ENCODE results near the gene WDR26.
"Not testable (repeated sequence)": the region's sequence is repeated elsewhere in the genome, so short reads cannot be mapped to it uniquely, and the experiment has no call there.

Gene WDR26

DNA sequence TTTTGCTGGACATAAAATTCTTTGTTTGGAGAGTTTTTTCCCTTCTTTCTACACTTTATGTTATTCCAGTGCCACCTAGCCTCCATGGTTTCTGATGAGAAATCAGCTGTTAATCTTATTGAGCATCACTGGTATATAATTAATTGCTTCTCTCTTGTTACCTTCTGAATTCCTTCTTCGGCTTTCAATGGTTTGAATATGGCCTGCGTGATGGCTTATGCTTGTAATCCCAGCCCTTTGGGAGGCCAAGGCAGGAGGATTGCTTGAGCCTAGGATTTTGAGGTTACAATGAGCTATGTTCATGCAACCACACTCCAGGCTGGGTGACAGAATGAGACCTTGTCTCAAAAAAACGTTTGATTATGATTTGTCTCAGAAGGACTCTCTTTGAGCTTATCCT, 90.9 kb downstream of the WDR26 start:
- DNase-seq: no peak

DNA sequence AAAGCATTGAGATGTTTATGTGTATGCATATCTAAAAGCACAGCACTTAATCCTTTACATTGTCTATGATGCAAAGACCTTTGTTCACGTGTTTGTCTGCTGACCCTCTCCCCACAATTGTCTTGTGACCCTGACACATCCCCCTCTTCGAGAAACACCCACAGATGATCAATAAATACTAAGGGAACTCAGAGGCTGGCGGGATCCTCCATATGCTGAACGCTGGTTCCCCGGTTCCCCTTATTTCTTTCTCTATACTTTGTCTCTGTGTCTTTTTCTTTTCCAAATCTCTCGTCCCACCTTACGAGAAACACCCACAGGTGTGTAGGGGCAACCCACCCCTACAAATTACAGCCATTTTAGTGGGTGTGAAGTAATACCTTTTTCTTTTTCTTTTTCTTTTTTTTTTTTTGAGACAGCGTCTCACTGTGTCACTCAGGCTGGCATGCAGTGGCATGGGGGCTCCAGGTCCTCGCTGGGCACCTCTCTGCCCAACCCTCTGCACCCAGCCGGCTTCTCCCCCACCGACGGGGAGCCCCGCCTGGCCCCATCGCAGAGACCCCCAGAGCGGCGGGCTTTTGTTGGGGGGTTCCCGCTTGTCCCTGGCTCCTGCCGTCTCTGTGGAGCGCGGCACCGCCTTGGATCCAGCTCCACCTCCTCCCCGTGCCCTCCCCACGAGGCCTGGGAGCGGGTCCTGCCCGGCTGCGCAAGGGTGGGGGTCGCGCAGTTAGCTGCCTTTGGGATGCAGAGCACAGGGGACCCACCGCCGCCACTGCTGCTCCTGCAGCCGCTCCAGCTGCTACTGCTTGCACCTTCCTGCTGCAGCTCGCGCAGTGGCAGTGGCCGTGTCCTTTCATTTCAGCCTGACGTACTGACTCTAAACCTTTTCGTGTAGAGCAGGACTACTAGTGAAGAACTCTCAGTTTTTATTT, 93.9 kb downstream of the WDR26 start:
- not testable (repeated sequence) for DNase-seq

DNA sequence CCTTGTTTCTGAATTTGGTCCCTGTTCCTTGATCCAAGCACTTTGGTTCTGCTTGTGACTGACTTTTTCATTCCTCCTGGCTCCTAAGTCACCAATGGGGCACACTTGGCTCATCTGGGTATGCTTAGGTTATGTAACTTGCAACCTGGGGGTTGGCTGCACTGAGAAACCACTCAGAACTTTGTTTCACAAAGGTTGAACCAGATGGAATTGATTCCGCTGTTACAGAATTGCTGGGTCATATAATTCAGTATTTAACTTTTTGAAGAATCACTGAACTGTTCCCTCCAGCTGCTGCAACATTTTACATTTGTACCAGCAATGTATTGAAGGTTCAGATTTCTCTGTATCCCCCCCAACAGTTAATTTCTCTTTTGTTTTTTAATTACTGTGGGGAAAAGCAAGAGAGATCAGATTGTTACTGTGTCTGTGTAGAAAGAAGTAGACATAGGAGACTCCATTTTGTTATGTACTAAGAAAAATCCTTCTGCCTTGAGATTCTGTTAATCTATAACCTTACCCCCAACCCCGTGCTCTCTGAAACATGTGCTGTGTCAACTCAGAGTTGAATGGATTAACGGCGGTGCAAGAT, 95.1 kb downstream of the WDR26 start:
- no peak for DNase-seq

DNA sequence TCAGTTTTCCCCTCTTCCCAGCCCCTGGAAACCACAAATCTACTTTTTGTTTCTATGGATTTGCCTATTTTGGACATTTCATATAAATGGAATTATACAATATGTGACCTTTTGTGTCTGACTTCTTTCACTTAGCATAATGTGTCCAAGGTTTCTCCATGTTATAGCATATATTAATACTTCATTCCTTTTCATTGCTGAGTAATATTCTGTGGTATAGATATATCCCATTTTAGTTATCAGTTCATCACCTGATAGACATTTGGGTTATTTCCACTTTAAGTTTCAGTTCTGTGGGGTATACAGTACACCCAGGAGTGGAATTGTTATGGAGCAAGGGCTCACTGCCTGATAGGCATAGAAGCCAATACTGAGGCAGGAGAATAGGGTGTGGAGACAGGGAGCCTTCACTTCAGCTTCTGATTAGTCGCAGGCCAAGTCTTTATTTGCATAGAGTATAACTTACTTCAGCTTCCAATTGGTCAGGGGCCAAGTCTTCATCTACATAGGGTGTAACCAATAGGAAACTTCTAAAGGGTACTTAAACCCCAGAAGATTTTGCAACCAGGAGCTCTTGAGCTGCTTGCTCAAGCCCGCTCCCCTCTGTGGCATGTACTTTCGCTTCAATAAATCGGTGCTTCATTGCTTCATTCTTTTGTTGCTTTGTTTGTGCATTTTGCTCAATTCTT, 96.3 kb downstream of the WDR26 start:
- DNase-seq: no peak

All from NCI-H2029 (cell line).